ENCODE data around the gene KRTAP20-4.

The KRTAP20-4 gene

GRCh38 chr21:30620522-30620921 lies at the start of gene KRTAP20-4:
Gene KRTAP20-4, plus strand, starts transcription at chr21:30620627.
- in situ Hi-C loops (cut with MboI; ENCODE audit: low sequenced_read_pairs), result no loop called here

GRCh38 chr21:30577766-30578165 lies 42.7 kb upstream of the KRTAP20-4 start:
- in situ Hi-C loops (cut with MboI; ENCODE audit: low sequenced_read_pairs), result no loop called here

DNA sequence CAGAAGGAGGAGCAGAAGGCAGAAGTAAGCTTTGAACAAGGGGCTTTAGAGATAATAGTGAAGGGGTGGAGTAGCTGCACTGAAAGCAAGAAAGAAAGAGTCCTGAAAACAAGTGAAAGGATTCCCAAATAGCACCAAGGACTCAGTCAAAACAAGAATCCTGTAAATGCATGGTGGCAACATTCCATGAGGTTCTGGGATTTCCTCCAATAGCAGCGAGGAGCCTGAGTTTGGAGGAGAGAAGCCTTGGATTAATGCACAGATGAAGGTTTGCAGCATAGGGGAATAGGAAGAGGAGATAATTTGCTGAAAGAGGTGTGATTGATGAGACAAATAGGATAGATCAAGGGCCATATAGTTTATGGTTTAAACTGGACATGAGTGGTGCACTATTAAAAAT lies 41.1 kb upstream of the KRTAP20-4 start:
- in situ Hi-C loops (cut with MboI; ENCODE audit: low sequenced_read_pairs), result no loop called here

- in situ Hi-C loops (cut with MboI; ENCODE audit: low sequenced_read_pairs), result no loop called here
These were observed 40.3 kb upstream of the KRTAP20-4 start for GRCh38 chr21:30580132-30580531.

DNA sequence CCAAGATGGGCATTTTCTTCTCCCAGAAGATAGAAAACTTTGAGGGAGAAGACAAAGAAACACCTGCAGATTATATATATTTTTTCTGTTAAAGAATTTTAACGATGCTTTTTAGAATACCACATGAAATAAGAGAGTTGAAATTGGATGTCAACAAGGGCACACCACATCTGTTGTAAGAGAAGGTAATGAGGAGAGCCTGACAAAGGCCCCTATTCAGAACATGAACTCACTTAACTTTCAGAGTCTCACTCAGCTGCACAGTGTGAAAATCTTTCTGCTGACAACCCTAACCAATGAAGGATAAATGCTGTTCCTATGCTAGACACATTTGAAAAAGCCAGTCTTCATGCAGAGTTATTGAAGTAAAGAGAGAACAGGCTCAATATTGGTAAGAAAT lies 37.6 kb upstream of the KRTAP20-4 start:
- in situ Hi-C loops (cut with MboI; ENCODE audit: low sequenced_read_pairs), result no loop called here

- in situ Hi-C loops (cut with MboI; ENCODE audit: low sequenced_read_pairs), result no loop called here
These were observed 30.1 kb upstream of the KRTAP20-4 start, which contains the start of gene KRTAP22-2 for GRCh38 chr21:30590297-30590696. Gene KRTAP22-2, minus strand, starts transcription at chr21:30590397.

DNA sequence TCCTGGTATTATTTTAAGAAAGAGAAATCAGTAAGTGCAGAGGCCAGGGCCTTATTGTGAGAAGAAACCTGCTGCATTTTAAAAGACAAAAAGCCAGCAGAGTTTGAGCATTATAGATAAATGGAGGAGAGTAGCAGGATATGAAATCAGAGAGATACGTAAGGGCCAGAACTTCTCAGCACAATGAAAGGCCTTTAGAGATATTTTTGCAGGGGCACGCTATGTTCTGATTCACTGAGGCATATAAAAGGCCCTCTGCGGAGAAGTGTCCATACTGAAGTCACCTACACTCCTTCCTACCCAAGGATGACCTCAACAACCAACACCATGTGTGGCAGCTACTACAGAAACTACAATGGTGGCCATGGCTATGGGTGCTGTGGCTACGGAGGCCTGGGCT lies 28.3 kb upstream of the KRTAP20-4 start, which contains the start of gene KRTAP6-3:
KRTAP6-3 (plus strand) TSS at position 301 of the 400 bp plus-strand sequence; CDS start at position 307, 6 bp downstream.
- in situ Hi-C loops (cut with MboI; ENCODE audit: low sequenced_read_pairs), result no loop called here

DNA sequence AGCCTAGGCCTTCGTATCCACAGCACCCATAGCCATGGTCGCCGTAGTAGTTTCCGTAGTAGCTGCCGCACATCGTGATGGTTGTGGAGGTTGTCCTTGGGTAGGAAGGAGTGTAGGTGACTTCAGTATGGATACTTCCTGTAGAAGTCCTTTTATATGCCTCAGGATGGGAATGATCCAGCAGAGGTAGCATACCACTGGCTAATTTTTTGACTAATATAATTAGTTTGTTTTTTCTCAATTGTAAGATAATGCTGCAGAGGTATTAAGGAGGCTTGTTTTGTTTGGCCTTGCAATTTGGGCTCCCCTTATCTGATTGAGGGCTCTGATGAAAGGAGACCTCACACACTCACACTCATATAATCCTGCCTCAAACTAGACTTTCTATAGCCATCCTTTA lies 21.6 kb upstream of the KRTAP20-4 start, which contains the start of gene KRTAP6-2:
KRTAP6-2 (minus strand) TSS at position 101 of the 400 bp plus-strand sequence; CDS start at position 73, 28 bp downstream.
- in situ Hi-C loops (cut with MboI; ENCODE audit: low sequenced_read_pairs), result no loop called here

DNA sequence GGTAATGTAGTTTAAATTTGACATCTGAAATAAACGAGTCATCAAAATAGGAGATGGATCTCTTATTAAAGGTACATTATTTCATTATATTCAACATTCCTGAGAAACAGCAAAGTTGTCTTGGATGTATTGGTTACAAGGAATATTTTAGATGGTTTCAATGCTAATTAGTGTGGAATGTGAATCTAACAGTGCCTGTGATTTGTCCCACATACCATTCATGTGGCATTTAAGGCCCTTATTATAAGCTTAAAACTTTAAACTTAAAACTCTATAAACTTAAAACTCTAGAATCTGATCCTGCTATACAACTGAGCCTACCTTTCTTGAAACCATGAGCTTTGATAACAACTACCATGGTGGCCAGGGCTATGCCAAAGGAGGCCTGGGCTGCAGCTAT lies 19.6 kb upstream of the KRTAP20-4 start, which contains the start of gene KRTAP22-1:
KRTAP22-1 (plus strand) TSS at position 301 of the 400 bp plus-strand sequence.
- in situ Hi-C loops (cut with MboI; ENCODE audit: low sequenced_read_pairs), result no loop called here

- in situ Hi-C loops (cut with MboI; ENCODE audit: low sequenced_read_pairs), result no loop called here
These were observed 14.5 kb upstream of the KRTAP20-4 start for GRCh38 chr21:30605968-30606367.

GRCh38 chr21:30612132-30612531 lies 8.3 kb upstream of the KRTAP20-4 start:
- in situ Hi-C loops (cut with MboI; ENCODE audit: low sequenced_read_pairs), result no loop called here

- in situ Hi-C loops (cut with MboI; ENCODE audit: low sequenced_read_pairs), result no loop called here
These were observed 6.6 kb upstream of the KRTAP20-4 start, which contains the start of gene KRTAP6-1 for GRCh38 chr21:30613836-30614235. Gene KRTAP6-1, minus strand, starts transcription at chr21:30613930. Its CDS starts 26 bp downstream, at chr21:30613904.

GRCh38 chr21:30615199-30615598 lies 5.2 kb upstream of the KRTAP20-4 start:
- in situ Hi-C loops (cut with MboI; ENCODE audit: low sequenced_read_pairs), result no loop called here

GRCh38 chr21:30616125-30616524 lies 4.3 kb upstream of the KRTAP20-4 start, which contains the start of gene KRTAP20-1:
Gene KRTAP20-1, plus strand, starts transcription at chr21:30616425. Its CDS starts 30 bp downstream, at chr21:30616455.
- in situ Hi-C loops (cut with MboI; ENCODE audit: low sequenced_read_pairs), result no loop called here

DNA sequence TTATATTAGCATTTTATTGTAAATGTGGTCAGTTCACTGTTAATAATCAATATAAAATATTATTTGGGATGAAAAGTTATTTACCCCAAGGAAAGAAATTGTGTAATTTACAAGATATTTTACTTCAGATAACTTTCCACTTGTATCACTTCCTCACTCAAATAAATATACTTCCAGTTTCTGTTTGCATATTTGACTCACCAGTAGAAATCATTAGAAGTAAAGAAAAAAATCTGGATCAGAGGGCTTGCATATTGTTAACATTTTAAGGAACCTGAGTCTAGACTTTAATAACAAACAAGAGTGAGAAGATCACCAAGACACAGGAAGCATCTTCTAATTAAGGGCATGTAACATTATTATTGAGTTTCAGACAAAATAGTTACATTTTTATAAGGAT lies 347 bp upstream of the KRTAP20-4 start:
- in situ Hi-C loops (cut with MboI; ENCODE audit: low sequenced_read_pairs), result no loop called here

DNA sequence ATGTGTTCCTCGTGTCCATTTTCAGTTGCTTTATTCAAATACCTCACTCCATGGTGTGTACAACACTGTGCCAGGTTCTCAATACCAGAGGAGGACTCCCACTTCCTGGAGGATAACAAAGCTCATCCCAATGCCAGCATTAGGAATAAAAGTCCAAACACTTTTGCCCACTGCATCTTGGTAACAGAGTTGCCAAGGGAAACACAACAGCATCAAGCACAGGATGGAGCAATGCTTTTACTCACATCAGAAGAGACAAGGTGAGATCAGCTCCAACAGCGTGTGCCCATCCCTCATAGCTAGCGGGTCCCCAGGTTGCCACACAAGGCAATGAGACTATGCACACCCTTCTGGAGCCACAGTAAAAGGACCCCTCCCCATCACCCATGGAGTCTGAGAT lies 2.9 kb downstream of the KRTAP20-4 start:
- in situ Hi-C loops (cut with MboI; ENCODE audit: low sequenced_read_pairs), result no loop called here

- in situ Hi-C loops (cut with MboI; ENCODE audit: low sequenced_read_pairs), result no loop called here
These were observed 5.2 kb downstream of the KRTAP20-4 start for GRCh38 chr21:30625449-30626165.

DNA sequence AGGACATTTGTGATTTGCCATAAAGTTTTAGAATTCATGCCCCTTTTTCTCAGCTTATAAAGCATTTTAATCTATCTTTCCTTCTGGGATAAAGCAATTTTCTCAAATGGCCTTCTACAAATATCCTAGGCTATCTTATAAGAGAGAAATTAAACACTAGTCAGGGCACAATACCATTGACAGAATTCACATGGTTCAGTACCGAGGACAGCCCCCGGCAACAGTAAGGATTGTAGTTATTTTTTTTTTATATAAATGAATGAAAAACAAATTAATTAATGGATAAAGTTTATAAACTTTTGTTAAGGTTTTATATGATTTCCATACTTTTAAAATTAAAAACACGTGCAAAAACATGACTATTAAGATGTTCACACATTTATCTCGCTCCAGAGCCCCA lies 7.7 kb downstream of the KRTAP20-4 start:
- in situ Hi-C loops (cut with MboI; ENCODE audit: low sequenced_read_pairs), result no loop called here

DNA sequence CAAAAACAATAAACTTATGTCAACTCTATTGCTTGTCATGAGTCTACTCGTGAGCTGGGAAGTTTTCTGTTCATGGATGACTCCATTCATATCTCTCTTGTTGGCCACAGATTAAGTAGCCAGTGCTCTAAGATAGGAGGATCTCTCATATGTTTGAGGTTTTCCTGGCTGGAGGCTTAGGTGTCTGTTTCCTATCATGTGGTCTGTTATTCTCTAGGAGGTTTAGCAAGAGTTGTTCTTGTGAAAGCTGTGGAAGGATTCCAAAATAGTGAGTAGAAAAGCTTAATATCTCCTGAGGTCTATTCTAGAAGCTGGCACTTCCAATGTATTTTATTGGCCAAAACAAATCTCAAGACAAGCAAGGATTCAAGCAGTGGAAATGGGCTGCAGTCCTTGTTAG lies 8.8 kb downstream of the KRTAP20-4 start:
- in situ Hi-C loops (cut with MboI; ENCODE audit: low sequenced_read_pairs), result no loop called here

GRCh38 chr21:30634906-30635305 lies 14.5 kb downstream of the KRTAP20-4 start, which contains the start of gene KRTAP20-2:
Gene KRTAP20-2, plus strand, starts transcription at chr21:30635206. Its CDS starts 58 bp downstream, at chr21:30635264.
- in situ Hi-C loops (cut with MboI; ENCODE audit: low sequenced_read_pairs), result no loop called here

DNA sequence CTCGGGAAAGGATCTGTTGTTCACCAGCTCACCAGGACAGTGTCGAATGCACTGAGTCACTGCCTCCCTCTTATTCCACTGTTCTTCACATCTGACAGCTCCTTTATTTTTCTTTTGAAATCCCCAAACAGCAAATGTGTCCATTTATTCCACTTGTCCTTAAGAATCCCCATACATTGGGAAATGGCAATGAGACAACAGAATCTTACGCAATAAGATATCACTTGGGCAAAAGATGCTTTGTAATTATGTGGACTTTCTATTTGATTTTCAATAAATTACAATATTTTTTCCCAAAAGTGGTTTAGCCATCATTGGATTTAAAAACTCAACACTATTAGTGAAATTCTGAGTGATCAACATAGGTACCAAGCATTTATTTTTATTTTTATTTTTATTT lies 18.3 kb downstream of the KRTAP20-4 start:
- in situ Hi-C loops (cut with MboI; ENCODE audit: low sequenced_read_pairs), result no loop called here

DNA sequence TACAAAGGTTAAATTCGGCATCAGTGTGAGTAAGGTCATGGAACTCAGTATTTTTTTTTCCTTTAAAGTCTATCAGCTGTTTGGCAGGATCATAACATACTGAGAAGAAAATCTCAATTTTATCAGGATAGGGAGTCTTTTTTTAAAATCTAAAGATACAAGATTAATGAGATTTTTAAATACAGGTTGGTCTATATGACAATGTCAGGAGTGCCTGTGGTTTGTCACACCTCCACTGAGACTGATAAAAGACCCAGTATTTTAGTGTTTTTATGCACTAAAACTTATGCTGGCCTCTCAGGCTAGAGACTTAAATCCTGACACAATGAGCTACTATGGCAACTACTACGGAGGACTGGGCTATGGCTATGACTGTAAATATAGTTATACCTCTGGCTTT lies 22.1 kb downstream of the KRTAP20-4 start, which contains the start of gene KRTAP20-3:
KRTAP20-3 (plus strand) TSS at position 301 of the 400 bp plus-strand sequence.
- in situ Hi-C loops (cut with MboI; ENCODE audit: low sequenced_read_pairs), result no loop called here

Measured in HL-60/S4 treated with retinoic acid at 250 ng/mL for 4 days and 3 days (cell line).